GM23338 (cell line): Measurements from ENCODE around the gene ATXN7. TPM values are rescaled to one million over a fixed set of nuclear protein-coding genes. Genes with fewer than 3 reads are reported as not detected.

Experiments used
- CTCF ChIP-seq, 2 experiments: fragments of 200-600 bp in 1 of 2; sonication (generic) in 1 of 2; conservative IDR thresholded peaks; 2 replicates each; pipeline versions ENCODE4 v1.5.1 to v1.6.1; 2016 to 2017; ENCODE audit warnings: antibody characterized with exemption in 2 of 2, low read depth in 2 of 2, mild to moderate bottlenecking in 2 of 2, moderate library complexity in 1 of 2
- ETS1 ChIP-seq: IDR thresholded peaks from 2 replicates; pipeline ENCODE4 v1.6.1; 2016; ENCODE audit warnings: antibody characterized with exemption
- EZH2 ChIP-seq: fragments of 200-600 bp; sonication (generic); IDR thresholded peaks from one replicate; pipeline ENCODE4 v1.8.0; 2017; ENCODE audit warnings: antibody characterized with exemption, mild to moderate bottlenecking, low read depth; ENCODE audit not compliant: unreplicated experiment
- EZH2phosphoT487 ChIP-seq: fragments of 200-600 bp; sonication (generic); IDR thresholded peaks from one replicate; pipeline ENCODE4 v1.8.1; 2018; ENCODE audit warnings: antibody characterized with exemption; ENCODE audit not compliant: unreplicated experiment
- JUNB ChIP-seq: IDR thresholded peaks from one replicate; pipeline ENCODE4 v1.6.1; 2016; ENCODE audit warnings: antibody characterized with exemption; ENCODE audit not compliant: unreplicated experiment
- NANOG ChIP-seq: IDR thresholded peaks from 2 replicates; pipeline ENCODE4 v1.6.1; 2016; ENCODE audit warnings: antibody characterized with exemption, borderline replicate concordance
- STAT1 ChIP-seq: IDR thresholded peaks from one replicate; pipeline ENCODE4 v1.6.1; 2016; ENCODE audit warnings: antibody characterized with exemption; ENCODE audit not compliant: unreplicated experiment
- ZNF114 ChIP-seq: fragments of 250-450 bp; sonication (Bioruptor Pico); IDR thresholded peaks from 2 replicates; pipeline ENCODE4 v1.5.0; 2020; ENCODE audit warnings: mild to moderate bottlenecking, moderate library complexity
- ZNF462 ChIP-seq: fragments of 250-450 bp; sonication (Bioruptor Pico); IDR thresholded peaks from 2 replicates; pipeline ENCODE4 v1.5.0; 2020; ENCODE audit warnings: mild to moderate bottlenecking, moderate library complexity
- polyA plus RNA-seq: library from polyadenylated mRNA; unstranded; fragments of >200 nt; fragmentation: Nextera tagmentation; extraction: Ambion mirVana; gene quantifications from 2 replicates; pipeline ENCODE4 v1.2.1, GENCODE V29; 2016
- total RNA-seq: library from RNA; depleted of rRNA; stranded (reverse); fragments of >200 nt; shearing (Covaris generic); gene quantifications from 2 replicates; pipeline ENCODE4 v1.2.3, GENCODE V29; 2014

The ATXN7 gene
- total and polyA plus RNA-seq, 2 experiments from 2014 or later, result 4.0 to 17.2 TPM

- no peak for TF ChIP-seq ZNF462 (CRISPR knock-in tag)
- TF ChIP-seq EZH2phosphoT487, result no peak
- no peak for TF ChIP-seq CTCF (conservative IDR thresholded peaks at IDR 0.05; ENCODE audit: low read depth in 2 of 2)
- TF ChIP-seq EZH2, result no peak
- no peak for TF ChIP-seq STAT1
- no peak for TF ChIP-seq ETS1
- no peak for TF ChIP-seq JUNB
- TF ChIP-seq NANOG, result no peak
- no peak for TF ChIP-seq ZNF114 (CRISPR knock-in tag)
Measured at GRCh38 chr3:63945558-63946096, 82.0 kb downstream of the ATXN7 start (continued).
